HCT116 (cell line): ENCODE results near the gene SORCS2.

Source experiments
- ELF1 ChIP-seq: IDR thresholded peaks from 2 replicates; pipeline ENCODE4 v1.6.1; 2012; ENCODE audit warnings: low read depth, borderline replicate concordance
- EZH2 ChIP-seq: fragments of 200-600 bp; sonication (generic); IDR thresholded peaks from 2 replicates; pipeline ENCODE4 v1.6.1; 2017; ENCODE audit warnings: antibody characterized with exemption, mixed run types
- JUND ChIP-seq: IDR thresholded peaks from 2 replicates; pipeline ENCODE4 v1.6.1; 2012
- POLR2A ChIP-seq: IDR thresholded peaks from 2 replicates; pipeline ENCODE4 v1.7.0; 2011; ENCODE audit warnings: borderline replicate concordance; ENCODE audit not compliant: insufficient read depth, insufficient read length; ENCODE audit errors: extremely low read depth
- POLR2AphosphoS5 ChIP-seq: IDR thresholded peaks from 2 replicates; pipeline ENCODE4 v1.6.1; 2011; ENCODE audit warnings: mild to moderate bottlenecking, low read depth, low read length, moderate library complexity
- SP1 ChIP-seq: IDR thresholded peaks from 2 replicates; pipeline ENCODE4 v1.6.1; 2012; ENCODE audit warnings: low read depth
- TCF7L2 ChIP-seq: IDR thresholded peaks from 2 replicates; pipeline ENCODE4 v1.7.0; 2011; ENCODE audit warnings: borderline replicate concordance, inconsistent platforms; ENCODE audit not compliant: insufficient read depth, insufficient read length; ENCODE audit errors: extremely low read depth
- ZFX ChIP-seq: fragments of 450-650 bp; IDR thresholded peaks from 2 replicates; pipeline ENCODE4 v1.6.1; 2017
- TF ChIP-seq, protein P1 (sequence below), 3 experiments: fragments of 200-600 bp in 1 of 3; sonication (generic) in 1 of 3; IDR thresholded peaks in 2 of 3; conservative IDR thresholded peaks in 1 of 3; 2 replicates each; pipeline ENCODE4 v1.5.1; 2012 to 2017; ENCODE audit warnings: low read depth in 2 of 3, low read length in 2 of 3, antibody characterized with exemption in 1 of 3, borderline replicate concordance in 1 of 3, control low read depth in 1 of 3, mild to moderate bottlenecking in 1 of 3, mixed read lengths in 1 of 3, mixed run types in 1 of 3, moderate library complexity in 1 of 3; ENCODE audit not compliant: insufficient read depth in 1 of 3
- TF ChIP-seq, protein P2 (sequence below): IDR thresholded peaks from 2 replicates; pipeline ENCODE4 v1.6.1; 2012
- TF ChIP-seq, protein P3 (sequence below): IDR thresholded peaks from 2 replicates; pipeline ENCODE4 v1.6.1; 2012

DNA sequence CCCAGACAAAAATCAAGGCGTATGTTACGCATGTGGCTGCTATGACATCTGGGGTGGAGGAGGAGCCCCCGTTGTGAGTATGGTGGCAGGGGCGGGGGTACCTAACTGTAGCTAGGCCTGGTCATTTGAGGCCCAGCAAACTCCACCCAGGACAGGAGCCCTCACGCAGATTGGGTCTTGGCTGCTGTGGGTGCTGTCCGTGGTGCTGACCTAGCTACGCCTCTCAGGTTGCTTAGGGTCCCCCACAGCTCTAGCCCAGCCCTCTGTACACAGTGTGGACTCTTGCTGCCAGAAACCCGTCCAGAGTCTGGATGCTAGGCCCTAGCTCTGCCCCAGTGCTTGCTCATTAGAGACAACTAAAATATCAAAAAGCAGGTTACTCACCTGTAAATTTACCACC lies 389.1 kb downstream of the SORCS2 start:
- TF ChIP-seq POLR2A = no peak
- no peak for TF ChIP-seq EZH2
- TF ChIP-seq, protein P1, sequence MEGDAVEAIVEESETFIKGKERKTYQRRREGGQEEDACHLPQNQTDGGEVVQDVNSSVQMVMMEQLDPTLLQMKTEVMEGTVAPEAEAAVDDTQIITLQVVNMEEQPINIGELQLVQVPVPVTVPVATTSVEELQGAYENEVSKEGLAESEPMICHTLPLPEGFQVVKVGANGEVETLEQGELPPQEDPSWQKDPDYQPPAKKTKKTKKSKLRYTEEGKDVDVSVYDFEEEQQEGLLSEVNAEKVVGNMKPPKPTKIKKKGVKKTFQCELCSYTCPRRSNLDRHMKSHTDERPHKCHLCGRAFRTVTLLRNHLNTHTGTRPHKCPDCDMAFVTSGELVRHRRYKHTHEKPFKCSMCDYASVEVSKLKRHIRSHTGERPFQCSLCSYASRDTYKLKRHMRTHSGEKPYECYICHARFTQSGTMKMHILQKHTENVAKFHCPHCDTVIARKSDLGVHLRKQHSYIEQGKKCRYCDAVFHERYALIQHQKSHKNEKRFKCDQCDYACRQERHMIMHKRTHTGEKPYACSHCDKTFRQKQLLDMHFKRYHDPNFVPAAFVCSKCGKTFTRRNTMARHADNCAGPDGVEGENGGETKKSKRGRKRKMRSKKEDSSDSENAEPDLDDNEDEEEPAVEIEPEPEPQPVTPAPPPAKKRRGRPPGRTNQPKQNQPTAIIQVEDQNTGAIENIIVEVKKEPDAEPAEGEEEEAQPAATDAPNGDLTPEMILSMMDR (IDR thresholded peaks at IDR 0.05 in 2 of 3, conservative IDR thresholded peaks at IDR 0.05 in 1 of 3; ENCODE audit: borderline replicate concordance in 1 of 3, insufficient read depth in 1 of 3, low read depth in 2 of 3, low read length in 2 of 3) = no peak
- no peak for TF ChIP-seq SP1
- TF ChIP-seq, protein P2, sequence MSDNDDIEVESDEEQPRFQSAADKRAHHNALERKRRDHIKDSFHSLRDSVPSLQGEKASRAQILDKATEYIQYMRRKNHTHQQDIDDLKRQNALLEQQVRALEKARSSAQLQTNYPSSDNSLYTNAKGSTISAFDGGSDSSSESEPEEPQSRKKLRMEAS = no peak
- no peak for TF ChIP-seq ZFX
- no peak for TF ChIP-seq POLR2AphosphoS5
- TF ChIP-seq, protein P3, sequence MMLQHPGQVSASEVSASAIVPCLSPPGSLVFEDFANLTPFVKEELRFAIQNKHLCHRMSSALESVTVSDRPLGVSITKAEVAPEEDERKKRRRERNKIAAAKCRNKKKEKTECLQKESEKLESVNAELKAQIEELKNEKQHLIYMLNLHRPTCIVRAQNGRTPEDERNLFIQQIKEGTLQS = no peak
- no peak for TF ChIP-seq ELF1
- no peak for TF ChIP-seq JUND
- TF ChIP-seq TCF7L2 = no peak
